GM21825 (cell line): ENCODE measurements around the gene SLC25A52.
A peak's percentile ranks its signal among the peaks of the same experiment; 100 is the strongest.
"Not testable (repeated sequence)": the region's sequence is repeated elsewhere in the genome, so short reads cannot be mapped to it uniquely, and the experiment has no call there.

ENCODE experiments used
- ATAC-seq: cut with Tn5 transposase; IDR thresholded peaks from one replicate; pipeline ENCODE4 v1.9.1; 2021; ENCODE audit warnings: mild to moderate bottlenecking, moderate library complexity; ENCODE audit not compliant: unreplicated experiment

Gene SLC25A52

GRCh38 chr18:31760695-31761094 is at the start of gene SLC25A52:
SLC25A52 (minus strand) TSS chr18:31760880; CDS start chr18:31760661, 219 bp downstream.
- no peak for ATAC-seq

GRCh38 chr18:31809049-31809448 is 48.4 kb upstream of the SLC25A52 start:
- ATAC-seq = not testable (repeated sequence)

GRCh38 chr18:31801078-31801477 is 40.4 kb upstream of the SLC25A52 start:
- no peak for ATAC-seq

- ATAC-seq = not testable (repeated sequence)
Measured at GRCh38 chr18:31799257-31799656, 38.6 kb upstream of the SLC25A52 start.

GRCh38 chr18:31798399-31798798 is 37.7 kb upstream of the SLC25A52 start:
- no peak for ATAC-seq

- ATAC-seq = no peak
Measured at GRCh38 chr18:31795747-31796146, 35.1 kb upstream of the SLC25A52 start.

- no peak for ATAC-seq
Measured at GRCh38 chr18:31793531-31793930, 32.9 kb upstream of the SLC25A52 start.

GRCh38 chr18:31792580-31792911 is 31.9 kb upstream of the SLC25A52 start:
- ATAC-seq = no peak

- peak; percentile 92 for ATAC-seq
Measured at GRCh38 chr18:31791817-31792579, 31.3 kb upstream of the SLC25A52 start.

- ATAC-seq = no peak
Measured at GRCh38 chr18:31789409-31789808, 28.7 kb upstream of the SLC25A52 start.

GRCh38 chr18:31783059-31783458 is 22.4 kb upstream of the SLC25A52 start:
- no peak for ATAC-seq

- no peak for ATAC-seq
Measured at GRCh38 chr18:31778391-31778950, 17.8 kb upstream of the SLC25A52 start.

GRCh38 chr18:31776093-31776492 is 15.4 kb upstream of the SLC25A52 start:
- no peak for ATAC-seq

GRCh38 chr18:31774962-31775361 is 14.3 kb upstream of the SLC25A52 start:
- ATAC-seq = no peak

- no peak for ATAC-seq
Measured at GRCh38 chr18:31774477-31774785, 13.8 kb upstream of the SLC25A52 start.

- ATAC-seq = no peak
Measured at GRCh38 chr18:31773774-31774476, 13.2 kb upstream of the SLC25A52 start.

GRCh38 chr18:31772699-31773098 is 12.0 kb upstream of the SLC25A52 start:
- no peak for ATAC-seq

GRCh38 chr18:31750273-31750672 is 10.4 kb downstream of the SLC25A52 start:
- ATAC-seq = no peak

GRCh38 chr18:31746396-31746795 is 14.3 kb downstream of the SLC25A52 start:
- ATAC-seq = no peak

- no peak for ATAC-seq
Measured at GRCh38 chr18:31744321-31745067, 16.2 kb downstream of the SLC25A52 start.

- not testable (repeated sequence) for ATAC-seq
Measured at GRCh38 chr18:31743600-31743999, 17.1 kb downstream of the SLC25A52 start.
